ENCODE measurements around the gene KRTAP5-7.
"Not testable (repeated sequence)": the region's sequence is repeated elsewhere in the genome, so short reads cannot be mapped to it uniquely, and the experiment has no call there.

The KRTAP5-7 gene

GRCh38 chr11:71557257-71557656, 30.2 kb downstream of the KRTAP5-7 start:
- DNase-seq (ENCODE audit: low read depth in 3 of 3): no peak

- no peak for DNase-seq (ENCODE audit: low read depth in 3 of 3)
These were observed 31.9 kb downstream of the KRTAP5-7 start for GRCh38 chr11:71558996-71559395.

GRCh38 chr11:71562120-71562519, 35.1 kb downstream of the KRTAP5-7 start:
- no peak for DNase-seq (ENCODE audit: low read depth in 3 of 3)

- no peak for DNase-seq (ENCODE audit: low read depth in 3 of 3)
These were observed 36.3 kb downstream of the KRTAP5-7 start for GRCh38 chr11:71563406-71563805.

- DNase-seq (ENCODE audit: low read depth in 3 of 3): no peak
These were observed 37.4 kb downstream of the KRTAP5-7 start for GRCh38 chr11:71564430-71564829.

- no peak for DNase-seq (ENCODE audit: low read depth in 3 of 3)
These were observed 38.2 kb downstream of the KRTAP5-7 start, which contains the start of gene KRTAP5-10 for GRCh38 chr11:71565263-71565662. Gene KRTAP5-10, plus strand, starts transcription at chr11:71565563. Its CDS starts 25 bp downstream, at chr11:71565588.

GRCh38 chr11:71566081-71566620, 39.1 kb downstream of the KRTAP5-7 start:
- DNase-seq (ENCODE audit: low read depth in 3 of 3): no peak

- DNase-seq (ENCODE audit: low read depth in 3 of 3): not testable (repeated sequence)
These were observed 39.8 kb downstream of the KRTAP5-7 start for GRCh38 chr11:71566626-71567599.

- not testable (repeated sequence) for DNase-seq (ENCODE audit: low read depth in 3 of 3)
These were observed 40.6 kb downstream of the KRTAP5-7 start for GRCh38 chr11:71567633-71568032.

- DNase-seq (ENCODE audit: low read depth in 3 of 3): no peak
These were observed 41.8 kb downstream of the KRTAP5-7 start for GRCh38 chr11:71568704-71569349.

- not testable (repeated sequence) for DNase-seq (ENCODE audit: low read depth in 3 of 3)
These were observed 44.2 kb downstream of the KRTAP5-7 start for GRCh38 chr11:71571101-71571850.

- DNase-seq (ENCODE audit: low read depth in 3 of 3): no peak
These were observed 45.7 kb downstream of the KRTAP5-7 start for GRCh38 chr11:71572811-71573210.

GRCh38 chr11:71574418-71574817, 47.4 kb downstream of the KRTAP5-7 start:
- no peak for DNase-seq (ENCODE audit: low read depth in 3 of 3)

- no peak for DNase-seq (ENCODE audit: low read depth in 3 of 3)
These were observed 48.8 kb downstream of the KRTAP5-7 start for GRCh38 chr11:71575723-71576424.

- DNase-seq (ENCODE audit: low read depth in 3 of 3): not testable (repeated sequence)
These were observed 49.8 kb downstream of the KRTAP5-7 start for GRCh38 chr11:71576688-71577465.

GRCh38 chr11:71577469-71578004, 50.5 kb downstream of the KRTAP5-7 start:
- DNase-seq (ENCODE audit: low read depth in 3 of 3): no peak

Measured in stimulated activated CD4-positive, alpha-beta T cell treated with anti-CD3 and anti-CD28 coated beads, TNF-alpha, amount 100 ng/mL, for 24 hours (primary cell).